ENCODE results near the gene LRRK1.

LRRK1 gene

DNA sequence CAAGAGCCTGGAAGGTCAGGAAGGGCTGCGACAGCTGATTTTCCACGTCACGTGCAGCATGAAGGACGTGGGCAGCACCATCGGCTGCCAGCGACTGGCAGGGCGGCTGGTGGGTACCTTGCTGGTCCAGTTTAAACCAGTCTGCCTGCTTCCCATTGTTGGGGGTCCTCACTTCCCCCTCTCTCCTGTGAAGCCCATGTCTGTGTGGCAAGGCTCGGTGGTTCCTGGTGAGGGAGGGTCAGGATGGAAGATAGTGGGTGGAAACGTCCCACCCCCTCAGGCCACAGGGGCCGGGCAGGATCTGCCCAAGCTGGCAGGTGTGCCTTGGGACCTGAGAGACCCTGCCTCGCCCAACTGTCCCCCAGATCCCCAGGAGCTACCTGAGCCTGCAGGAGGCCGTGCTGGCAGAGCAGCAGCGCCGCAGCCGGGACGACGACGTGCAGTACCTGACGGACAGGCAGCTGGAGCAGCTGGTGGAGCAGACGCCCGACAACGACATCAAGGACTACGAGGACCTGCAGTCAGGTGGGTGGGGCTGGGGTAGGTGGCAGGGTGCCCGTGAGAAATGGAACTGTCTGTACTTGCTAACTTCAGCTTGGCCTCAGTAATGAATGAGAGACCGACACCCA, 108.2 kb downstream of the LRRK1 start:
- no peak for FAIRE-seq

DNA sequence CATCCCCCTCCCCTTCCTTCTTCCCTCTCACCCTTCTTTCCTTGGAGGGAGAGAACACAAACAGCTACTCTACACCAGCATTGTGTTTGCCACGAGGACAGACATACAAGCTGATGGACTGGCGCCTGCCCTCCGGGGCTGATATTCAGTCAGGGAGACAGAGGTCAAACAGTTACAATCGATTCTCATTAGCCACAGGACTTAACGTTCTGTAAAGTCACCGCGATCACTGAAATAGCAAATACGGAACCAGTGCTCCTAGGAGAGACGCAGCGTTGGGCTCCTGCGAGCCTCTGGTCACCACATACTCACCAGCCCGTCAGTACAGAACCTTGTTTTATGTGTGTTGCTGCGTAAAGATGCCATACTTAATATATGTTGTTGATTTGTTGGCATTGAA, 108.8 kb downstream of the LRRK1 start:
- no peak for FAIRE-seq

DNA sequence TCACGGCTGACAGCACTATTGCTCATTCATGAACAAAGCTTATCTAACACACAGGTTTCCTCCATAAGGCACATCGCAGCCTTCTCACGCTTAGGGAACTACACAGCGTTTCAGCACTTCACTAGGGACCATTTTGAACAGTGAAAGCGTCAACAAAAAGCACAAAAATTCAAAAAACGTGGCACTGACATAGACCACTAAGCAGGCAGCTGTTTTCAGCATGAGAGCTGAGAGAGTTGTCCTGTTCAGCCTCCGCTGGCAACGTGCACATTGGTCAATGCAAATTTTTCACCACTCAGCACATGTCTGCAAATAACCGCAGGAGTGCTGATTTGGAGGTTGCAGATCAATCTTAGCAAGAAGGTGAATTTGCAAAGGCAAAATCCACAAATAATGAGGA, 109.2 kb downstream of the LRRK1 start:
- FAIRE-seq: no peak

DNA sequence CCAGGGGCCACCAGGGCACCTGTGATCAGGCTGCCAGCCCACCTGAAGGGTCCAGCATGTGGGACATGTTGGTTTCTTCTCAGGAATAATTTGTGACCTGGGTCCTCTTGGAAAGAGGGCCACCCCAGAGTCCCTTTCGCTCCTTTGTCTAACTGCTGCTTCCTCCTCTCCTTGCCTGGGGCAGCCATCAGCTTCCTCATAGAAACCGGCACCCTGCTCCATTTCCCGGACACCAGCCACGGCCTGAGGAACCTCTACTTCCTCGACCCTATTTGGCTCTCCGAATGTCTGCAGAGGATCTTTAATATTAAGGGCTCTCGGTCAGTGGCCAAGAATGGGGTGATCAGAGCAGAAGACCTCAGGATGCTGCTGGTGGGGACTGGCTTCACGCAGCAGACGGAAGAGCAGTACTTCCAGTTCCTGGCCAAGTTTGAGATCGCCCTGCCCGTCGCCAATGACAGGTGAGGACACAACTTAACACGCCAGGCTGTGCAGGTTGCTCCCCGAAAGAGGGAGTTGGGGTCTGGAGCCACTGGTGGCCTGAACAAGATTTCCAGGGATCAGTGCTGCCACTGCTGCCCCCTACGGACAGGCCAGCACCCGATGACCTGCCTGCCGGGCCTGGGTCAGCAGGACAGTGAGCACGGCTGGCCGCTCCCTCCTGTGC, 109.7 kb downstream of the LRRK1 start:
- FAIRE-seq: no peak

DNA sequence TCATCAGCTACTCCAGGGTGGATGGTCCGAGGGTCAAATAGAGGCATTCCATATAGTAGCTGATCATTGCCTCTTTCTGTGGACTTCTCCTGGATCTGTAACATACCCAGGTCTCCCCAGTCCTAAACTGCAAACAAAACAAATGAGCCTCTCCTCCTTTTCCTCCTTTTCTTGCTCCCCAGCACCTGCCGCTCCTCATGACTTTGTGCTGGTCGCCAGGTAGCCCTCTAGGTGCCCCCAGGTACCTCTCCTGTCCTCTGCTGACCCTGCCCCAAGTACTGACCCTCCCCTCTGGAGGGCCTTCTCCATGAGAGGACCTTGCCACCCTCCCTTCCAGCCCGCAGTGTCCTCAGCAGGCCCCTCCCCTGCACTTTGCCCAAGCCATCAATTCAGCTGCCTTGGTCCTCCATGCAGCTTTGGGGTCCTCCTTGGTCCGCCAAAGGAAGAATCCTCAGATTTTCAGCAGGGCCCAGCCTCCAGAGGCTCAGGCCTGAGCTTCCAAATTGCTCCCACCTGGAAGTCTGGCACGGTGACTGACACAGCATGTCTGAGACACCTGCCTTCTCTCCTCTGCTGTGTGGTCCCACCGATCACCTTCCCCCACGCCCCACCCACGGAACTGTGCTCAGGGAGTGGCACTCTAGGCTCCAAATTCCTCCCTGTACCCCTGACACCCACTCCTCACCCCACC, 111.0 kb downstream of the LRRK1 start:
- no peak for FAIRE-seq

DNA sequence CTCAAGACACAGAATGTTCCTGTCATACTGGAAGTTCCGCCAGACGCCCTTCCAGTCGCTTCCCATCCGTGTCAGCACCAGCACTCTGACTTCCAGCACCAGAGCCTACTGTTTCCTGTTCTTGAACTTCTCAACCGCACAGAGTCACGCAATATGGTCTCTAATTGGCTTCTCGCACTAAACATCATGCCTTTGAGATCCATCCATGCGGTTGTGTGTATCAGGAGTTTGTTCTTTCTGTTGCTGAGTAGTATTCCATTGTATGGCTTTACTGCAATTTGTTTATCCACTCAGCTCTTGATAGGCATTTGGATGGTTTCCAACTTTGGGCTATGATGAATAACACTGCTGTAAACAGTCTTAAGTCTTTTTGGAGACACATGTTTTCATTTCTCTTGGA, 112.1 kb downstream of the LRRK1 start:
- FAIRE-seq: no peak

DNA sequence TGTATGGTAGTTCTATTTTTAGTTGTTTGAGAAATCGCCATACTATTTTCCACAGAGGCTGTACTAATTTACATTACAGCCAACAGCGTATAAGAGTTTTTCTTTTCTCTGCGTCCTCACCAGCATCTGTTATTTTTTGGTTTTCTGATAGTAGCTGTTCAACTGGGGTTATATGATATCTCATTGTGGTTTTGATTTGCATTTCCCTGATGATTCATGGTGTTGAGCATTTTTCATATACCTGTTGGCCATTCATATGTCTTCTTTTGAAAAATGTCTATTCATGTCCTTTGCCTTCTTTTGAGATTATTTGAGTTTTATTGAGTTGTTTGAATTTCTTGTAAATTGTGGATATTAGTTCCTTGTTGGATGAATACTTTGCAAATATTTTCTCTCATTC, 114.6 kb downstream of the LRRK1 start:
- FAIRE-seq: no peak

DNA sequence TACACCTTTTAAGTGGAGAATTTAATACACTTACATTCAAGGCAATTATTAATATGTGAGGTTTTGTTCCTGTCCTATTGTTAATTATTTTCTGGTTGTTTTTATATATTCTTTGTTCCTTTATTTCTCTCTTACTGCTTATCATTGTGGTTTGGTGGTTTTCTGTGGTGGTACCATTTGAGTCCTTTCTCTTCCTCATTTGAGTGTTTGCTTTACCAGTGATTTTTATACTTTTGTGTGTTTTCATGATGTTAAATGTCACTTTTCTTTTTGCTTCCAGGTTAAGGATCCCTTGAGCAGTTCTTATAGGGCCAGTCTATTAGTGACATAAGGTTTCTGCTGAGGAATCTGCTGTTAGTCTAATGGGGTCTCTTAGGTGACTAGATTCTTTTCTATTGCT, 116.5 kb downstream of the LRRK1 start:
- FAIRE-seq: no peak

DNA sequence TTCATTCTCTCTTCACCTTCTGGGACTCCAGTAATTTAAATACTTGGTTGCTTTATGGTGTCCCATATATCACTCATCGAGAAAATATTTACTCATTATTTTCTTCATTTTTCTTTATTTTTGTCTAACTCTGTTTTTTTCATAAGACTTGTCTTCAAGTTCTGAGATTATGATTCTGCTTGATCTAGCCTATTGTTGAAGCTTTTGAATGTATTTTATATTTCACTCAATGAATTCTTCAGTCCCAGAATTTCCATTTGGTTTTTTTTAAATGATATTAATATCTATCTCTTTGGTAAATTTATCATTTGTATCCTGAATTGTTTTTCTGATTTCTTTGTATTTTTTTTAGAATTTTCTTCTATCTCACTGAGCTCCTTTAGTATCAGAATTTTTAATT, 117.0 kb downstream of the LRRK1 start:
- no peak for FAIRE-seq

DNA sequence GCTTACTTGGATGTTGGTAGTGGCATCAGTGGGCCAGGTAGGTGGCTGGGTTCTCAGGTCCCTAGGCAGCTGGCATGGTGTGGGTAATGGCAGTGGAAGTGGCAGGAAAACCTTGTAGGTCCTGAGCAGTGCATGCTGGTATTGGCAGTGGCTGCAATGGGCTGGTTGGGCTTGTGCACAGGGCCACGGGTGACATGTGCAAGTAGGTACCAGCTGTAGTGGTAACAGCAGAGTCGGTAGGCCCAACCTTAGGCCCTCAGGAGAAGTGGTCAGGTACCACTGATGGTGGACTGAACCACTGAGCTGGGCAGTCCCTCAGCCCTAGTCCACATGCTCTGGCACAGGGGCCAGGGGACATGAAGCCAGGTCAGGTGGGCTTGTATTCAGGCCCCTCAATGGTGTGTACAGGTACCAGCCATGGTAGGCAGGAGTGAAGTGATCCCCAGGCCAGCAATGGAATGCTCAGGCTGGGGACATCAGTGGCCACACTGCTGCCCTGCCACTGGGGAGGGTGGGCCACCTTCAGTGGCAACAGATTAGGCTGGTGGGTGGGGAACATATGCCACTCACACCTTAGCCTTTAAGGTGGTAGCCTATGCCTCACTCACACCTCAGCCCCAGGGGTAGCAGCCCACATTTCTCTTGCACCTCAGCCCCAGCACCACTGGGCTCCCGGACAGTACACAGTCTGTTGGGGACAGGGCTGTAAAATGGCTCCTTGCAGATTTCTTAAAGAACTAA, 118.1 kb downstream of the LRRK1 start:
- FAIRE-seq: no peak

DNA sequence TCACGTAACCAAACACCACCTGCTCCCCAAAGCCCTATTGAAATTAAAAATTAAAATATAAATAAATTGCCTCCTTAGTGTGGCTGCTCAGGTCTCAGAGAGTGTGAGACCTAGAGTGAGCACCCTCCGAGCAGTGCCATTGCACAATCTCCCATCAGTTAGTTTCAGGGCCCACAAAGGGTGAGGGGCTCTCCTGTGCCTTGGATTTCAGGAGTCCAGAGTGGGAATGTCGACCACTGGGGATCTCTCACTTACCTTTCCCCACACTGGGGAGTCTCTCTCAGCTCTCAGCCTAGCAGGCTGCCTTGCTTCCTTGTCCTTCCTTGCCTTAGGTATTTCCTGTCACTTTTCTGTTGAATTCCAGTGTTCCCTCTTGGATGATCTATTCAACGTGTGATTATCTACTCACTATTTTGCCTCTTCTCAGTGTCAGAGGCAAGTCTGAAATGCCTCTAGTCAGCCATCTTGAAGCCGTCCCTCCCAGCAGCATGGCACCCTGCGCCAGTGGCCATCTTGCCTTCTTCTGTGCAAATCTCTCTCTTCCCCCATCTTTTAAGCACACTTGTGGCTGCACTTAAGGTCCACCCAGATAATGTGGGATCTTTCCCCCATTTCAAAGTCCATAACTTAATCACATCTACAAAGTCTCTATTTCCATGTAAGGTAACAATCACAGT, 119.3 kb downstream of the LRRK1 start:
- no peak for FAIRE-seq

DNA sequence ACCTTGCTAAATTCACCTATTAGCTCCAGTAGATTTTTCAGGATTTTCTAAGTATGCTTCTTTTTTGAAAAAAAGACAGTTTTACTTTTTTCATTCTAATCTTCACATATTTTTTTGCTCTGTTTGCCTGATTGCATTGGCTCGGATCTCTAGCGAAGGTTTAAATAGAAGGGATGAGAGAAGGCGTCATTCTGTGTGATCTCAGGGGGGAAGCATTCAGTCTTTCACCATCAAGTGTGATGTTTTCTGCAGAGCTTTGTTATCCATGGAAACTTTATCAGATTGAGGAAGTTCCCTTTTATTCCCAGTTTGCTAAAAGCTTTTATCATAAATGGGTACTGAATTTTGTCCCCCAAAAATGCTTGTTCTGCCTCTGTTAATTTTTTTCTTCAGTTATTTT, 120.3 kb downstream of the LRRK1 start:
- FAIRE-seq: no peak

DNA sequence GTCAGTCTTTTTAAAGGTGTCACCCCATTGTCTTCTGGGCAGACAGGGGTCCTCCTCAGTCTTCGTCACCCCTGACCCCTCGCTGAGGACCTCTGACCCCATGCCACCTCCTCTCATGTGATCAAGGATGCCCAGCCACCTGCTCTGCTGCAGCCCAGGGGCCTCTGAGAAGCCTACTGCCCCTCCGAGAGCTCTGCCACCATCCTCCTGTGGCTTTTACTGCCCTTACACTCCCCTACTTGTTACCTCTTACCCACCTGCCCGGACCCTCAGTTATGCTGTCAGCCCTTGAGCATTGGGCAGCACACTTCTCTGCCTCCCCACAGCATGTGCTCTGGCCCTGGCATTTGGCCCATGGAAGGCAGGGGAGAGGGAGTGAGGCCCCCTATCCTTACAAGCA, 123.2 kb downstream of the LRRK1 start:
- no peak for FAIRE-seq

DNA sequence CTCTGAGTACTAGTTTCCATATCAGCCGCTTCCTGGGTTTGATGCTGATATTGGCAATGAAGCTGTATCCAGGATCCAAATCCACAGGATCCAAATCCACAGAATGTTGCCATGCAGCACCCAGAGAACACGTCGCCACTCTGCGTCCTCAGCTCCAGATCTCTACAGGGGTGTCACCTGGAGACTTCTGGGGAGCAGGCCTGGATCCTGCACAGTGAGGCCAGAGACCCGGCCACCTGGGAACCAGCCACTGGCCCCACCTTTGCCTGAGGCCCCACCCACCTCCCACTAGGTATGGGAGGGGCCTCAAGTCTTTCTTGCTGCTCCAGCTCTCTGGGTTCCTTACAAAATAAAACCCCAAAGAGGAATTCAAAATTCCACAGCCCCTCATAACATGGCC, 123.9 kb downstream of the LRRK1 start:
- FAIRE-seq: no peak

DNA sequence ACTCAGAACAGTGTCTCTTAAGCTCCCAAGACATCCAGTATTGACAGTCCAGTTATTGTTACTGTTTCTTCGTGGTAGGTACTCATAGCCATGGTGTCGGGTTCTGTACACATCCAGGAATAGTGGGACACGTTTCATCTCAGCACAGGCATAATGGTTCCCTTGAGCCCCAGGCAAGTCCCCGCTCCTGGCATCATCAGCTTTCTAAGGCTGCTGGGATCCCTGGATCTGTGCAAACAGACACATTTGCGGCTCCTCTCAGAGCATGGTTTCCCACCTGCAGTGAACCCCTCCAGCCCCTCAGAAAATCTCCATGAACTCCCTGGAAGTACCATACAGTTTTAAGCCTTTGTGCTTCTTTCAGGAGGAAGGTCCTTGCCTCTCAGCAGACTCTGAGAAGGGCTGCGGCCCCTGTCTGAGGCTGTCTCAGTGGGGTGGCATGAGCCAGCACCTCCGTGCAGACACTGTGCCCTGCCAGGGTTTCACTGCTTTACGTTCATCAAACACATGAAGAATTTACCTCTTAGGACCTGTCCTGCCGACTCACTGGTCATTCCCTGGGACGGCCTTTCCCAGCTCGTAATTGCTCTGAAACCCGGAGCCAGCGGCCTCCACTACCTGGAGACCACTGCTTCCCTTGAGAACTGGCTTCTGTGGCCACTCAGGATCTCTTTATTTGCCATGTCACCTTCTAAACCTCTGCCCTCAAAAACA, 124.9 kb downstream of the LRRK1 start:
- FAIRE-seq: no peak

DNA sequence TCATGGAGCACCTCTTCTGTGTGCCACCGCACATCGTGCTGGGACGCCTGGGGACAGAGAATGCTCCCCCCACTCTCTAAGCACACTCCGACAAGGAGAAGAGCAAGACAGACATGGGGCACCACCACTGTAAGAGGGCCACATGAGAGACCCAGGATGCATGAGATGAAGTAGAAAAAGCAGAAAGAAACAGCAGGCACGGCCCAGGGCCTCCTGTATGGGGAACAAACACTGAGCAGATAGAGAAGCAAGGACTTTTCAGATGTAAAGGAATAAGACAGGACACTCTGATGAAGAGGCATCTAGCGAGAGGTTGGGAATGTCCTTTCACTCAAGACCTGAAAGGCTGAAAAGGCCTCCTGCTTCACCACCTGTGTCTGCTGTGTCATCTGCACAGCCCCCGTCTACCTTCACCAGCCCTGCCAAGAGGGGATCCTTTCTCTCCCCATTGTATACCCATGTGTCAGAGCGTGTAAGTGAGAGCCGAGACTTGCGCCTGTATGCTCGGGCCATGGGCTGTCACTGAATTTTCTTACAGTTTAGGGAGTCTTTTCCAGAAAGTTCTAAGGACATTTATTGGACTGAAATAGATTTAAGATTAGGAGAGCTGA, 125.6 kb downstream of the LRRK1 start:
- FAIRE-seq: no peak

DNA sequence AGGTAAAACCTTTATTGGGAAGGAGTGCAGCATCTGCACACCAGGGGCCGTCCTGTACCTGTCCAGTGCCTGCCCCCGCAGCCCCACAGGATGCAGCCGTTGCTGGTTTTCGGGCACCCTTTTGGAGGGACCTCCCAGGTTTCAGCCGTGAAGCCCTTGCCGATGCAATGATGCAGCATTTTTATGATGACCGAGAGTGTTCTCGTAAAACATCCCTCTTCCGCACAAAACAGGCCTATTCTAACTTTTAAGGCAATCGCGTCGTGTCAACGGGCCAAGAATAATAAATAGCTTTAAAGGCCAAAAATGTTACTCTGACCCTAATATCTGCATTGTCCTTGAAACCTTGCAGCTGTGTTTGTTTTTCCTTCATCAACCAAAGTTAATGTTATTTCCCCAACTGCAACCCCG, 126.1 kb downstream of the LRRK1 start:
- FAIRE-seq: no peak

DNA sequence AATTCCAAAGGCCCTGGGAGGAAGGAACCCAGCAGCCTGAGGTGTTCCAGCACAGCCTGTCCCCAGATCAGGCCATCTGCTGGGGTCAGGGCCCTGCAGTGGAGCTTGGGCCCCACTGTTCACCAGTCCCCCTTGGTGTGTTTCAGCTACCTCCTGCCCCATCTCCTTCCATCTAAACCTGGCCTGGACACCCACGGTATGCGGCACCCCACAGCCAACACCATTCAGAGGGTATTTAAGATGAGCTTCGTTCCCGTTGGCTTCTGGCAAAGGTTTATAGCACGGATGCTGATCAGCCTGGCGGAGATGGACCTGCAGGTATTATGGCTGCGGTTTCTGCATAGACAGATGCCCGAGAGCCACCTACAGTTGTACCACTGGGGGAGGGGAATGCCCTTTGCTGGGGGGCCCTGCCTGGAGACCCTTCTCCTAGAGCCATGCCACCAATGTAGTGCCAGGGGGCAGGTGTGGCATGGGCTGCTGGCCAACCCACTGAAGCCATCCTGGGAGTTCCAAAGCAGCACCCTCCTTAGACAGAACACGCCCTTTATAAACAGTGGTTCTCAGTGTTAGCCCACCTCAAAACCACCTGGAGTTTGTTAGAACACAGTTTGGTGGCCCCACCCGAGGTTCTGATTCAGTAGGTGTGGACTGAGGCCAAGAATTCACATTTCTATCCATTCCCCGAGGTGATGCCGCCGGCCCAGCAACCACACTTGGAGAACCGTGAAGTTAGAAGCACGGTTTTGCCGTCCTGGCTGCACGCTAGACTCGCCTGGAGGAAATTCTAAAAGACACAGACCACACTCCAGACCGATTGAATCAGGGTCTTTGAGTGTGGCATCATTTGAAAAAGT, 126.9 kb downstream of the LRRK1 start:
- no peak for FAIRE-seq

DNA sequence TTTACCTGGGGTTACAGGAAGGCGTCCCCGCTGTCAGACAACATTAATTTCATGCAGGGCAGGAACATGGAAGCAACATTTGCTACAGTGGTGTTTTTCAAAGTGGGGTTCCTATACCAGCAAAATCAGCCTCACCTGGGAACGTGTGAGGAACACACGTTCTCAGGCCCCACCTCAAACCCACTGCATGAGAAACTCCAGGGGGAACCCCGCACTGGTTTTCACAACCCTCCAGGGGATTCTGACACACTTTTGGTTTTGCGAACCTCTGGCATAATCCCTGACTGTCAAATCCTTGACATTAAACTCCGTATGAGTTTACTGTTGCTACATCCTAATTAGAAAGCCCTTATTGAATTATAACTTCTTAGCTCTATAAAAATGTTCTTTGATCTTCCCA, 127.7 kb downstream of the LRRK1 start:
- FAIRE-seq: no peak

DNA sequence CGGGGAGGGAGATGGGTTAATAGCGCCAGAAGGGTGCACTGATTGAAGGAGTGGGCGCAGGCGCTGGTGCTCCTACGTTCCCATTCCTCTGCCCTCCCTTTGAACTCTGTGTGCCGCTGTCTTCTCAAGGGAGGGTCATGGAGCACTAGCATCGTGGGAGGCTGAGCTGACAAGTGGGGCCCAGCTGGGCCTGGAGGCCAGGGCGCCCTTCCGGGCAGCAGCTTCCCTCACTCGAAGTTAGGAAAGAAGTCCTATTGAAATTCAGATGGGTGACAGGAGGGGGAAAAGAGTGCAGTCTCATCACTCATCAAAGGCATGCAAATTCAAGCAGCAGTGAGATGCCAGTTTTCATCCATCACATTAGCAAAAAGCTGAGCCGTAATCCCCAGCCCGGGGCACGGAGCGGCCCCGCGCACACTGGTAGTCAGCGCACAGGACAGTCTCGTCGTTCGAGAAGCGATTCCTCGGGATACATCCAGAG, 128.2 kb downstream of the LRRK1 start:
- no peak for FAIRE-seq

DNA sequence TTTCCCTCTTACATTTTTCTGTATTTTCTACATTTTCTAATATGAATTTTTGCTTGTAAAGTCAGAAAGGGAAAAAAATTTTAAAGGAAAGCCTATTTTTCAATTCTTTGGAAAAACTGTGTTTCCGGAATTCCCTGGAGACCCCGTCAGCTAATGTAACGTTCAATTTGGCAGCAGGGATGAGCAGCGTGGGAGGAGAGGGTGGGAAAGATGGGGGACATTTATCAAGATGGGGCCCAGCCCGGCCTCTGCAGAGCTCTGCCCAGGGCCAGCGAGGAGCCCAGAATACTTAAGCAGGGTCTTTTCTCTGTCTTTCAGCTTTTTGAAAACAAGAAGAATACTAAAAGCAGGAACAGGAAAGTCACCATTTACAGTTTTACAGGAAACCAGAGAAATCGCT, 129.0 kb downstream of the LRRK1 start:
- FAIRE-seq: no peak

Measured in G401.6 (cell line).